Stimulated activated CD4-positive, alpha-beta T cell treated with anti-CD3 and anti-CD28 coated beads, Interleukin-4, amount 100 ng/mL, for 48 hours (primary cell): ENCODE results near the gene AKR1C8.
"Not testable (repeated sequence)": the region's sequence is repeated elsewhere in the genome, so short reads cannot be mapped to it uniquely, and the experiment has no call there.

ENCODE experiments used
- DNase-seq, 2 donors: peaks; one replicate each; pipeline ENCODE4 v3.0.0-alpha.2; 2020; ENCODE audit warnings: low read depth in 2 of 2

The AKR1C8 gene

GRCh38 chr10:5168897-5169420, 16.0 kb downstream of the AKR1C8 start:
- no peak for DNase-seq

- no peak for DNase-seq
These were observed 19.2 kb downstream of the AKR1C8 start for GRCh38 chr10:5165738-5166137.

- DNase-seq, result no peak
These were observed 21.5 kb downstream of the AKR1C8 start for GRCh38 chr10:5163487-5163886.

- DNase-seq, result no peak
These were observed 25.8 kb downstream of the AKR1C8 start for GRCh38 chr10:5159126-5159525.

- no peak for DNase-seq
These were observed 27.4 kb downstream of the AKR1C8 start for GRCh38 chr10:5157501-5157900.

- no peak for DNase-seq
These were observed 29.0 kb downstream of the AKR1C8 start for GRCh38 chr10:5155951-5156350.

- no peak for DNase-seq
These were observed 33.9 kb downstream of the AKR1C8 start for GRCh38 chr10:5151076-5151475.

- no peak for DNase-seq
These were observed 36.3 kb downstream of the AKR1C8 start for GRCh38 chr10:5148678-5149032.

- DNase-seq, result no peak
These were observed 36.8 kb downstream of the AKR1C8 start for GRCh38 chr10:5147981-5148677.

- DNase-seq, result no peak
These were observed 37.5 kb downstream of the AKR1C8 start for GRCh38 chr10:5147255-5147980.

GRCh38 chr10:5146920-5147254, 38.1 kb downstream of the AKR1C8 start:
- DNase-seq, result no peak

GRCh38 chr10:5143137-5143536, 41.8 kb downstream of the AKR1C8 start:
- DNase-seq, result no peak

GRCh38 chr10:5142199-5142598, 42.8 kb downstream of the AKR1C8 start:
- no peak for DNase-seq

GRCh38 chr10:5137699-5138098, 47.3 kb downstream of the AKR1C8 start:
- DNase-seq, result not testable (repeated sequence)

- DNase-seq, result no peak
These were observed 48.4 kb downstream of the AKR1C8 start for GRCh38 chr10:5136468-5137087.

GRCh38 chr10:5135581-5135980, 49.4 kb downstream of the AKR1C8 start:
- DNase-seq, result no peak

GRCh38 chr10:5125315-5126044, 59.5 kb downstream of the AKR1C8 start:
- DNase-seq, result no peak

- no peak for DNase-seq
These were observed 61.1 kb downstream of the AKR1C8 start for GRCh38 chr10:5123886-5124285.

- DNase-seq, result not testable (repeated sequence)
These were observed 65.0 kb downstream of the AKR1C8 start for GRCh38 chr10:5119997-5120396.

- DNase-seq, result no peak
These were observed 67.9 kb downstream of the AKR1C8 start for GRCh38 chr10:5117026-5117425.

GRCh38 chr10:5116621-5117020, 68.3 kb downstream of the AKR1C8 start:
- no peak for DNase-seq

GRCh38 chr10:5109861-5110260, 75.1 kb downstream of the AKR1C8 start:
- not testable (repeated sequence) for DNase-seq
